Suprapubic skin (tissue), 4 donors: ENCODE measurements around the gene HIBCH. TPM values are rescaled to one million over a fixed set of nuclear protein-coding genes. Genes with fewer than 3 reads are reported as not detected.

ENCODE experiments used
- DNase-seq, 2 donors: peaks; one replicate each; pipeline ENCODE4 v3.0.0-alpha.2; 2019; ENCODE audit warnings: low spot score in 2 of 2
- H3K27ac ChIP-seq: fragments of 200-600 bp; sonication (generic); one replicate; pipeline ENCODE4 v1.5.1; 2019
- H3K27me3 ChIP-seq: fragments of 200-600 bp; sonication (generic); one replicate; pipeline ENCODE4 v1.5.1; 2019
- H3K36me3 ChIP-seq: fragments of 200-600 bp; sonication (generic); one replicate; pipeline ENCODE4 v1.5.1; 2019
- H3K4me1 ChIP-seq: fragments of 200-600 bp; sonication (generic); one replicate; pipeline ENCODE4 v1.5.1; 2019
- H3K4me3 ChIP-seq: fragments of 200-600 bp; sonication (generic); one replicate; pipeline ENCODE4 v1.5.1; 2019; ENCODE audit warnings: mild to moderate bottlenecking
- H3K9me3 ChIP-seq: fragments of 200-600 bp; sonication (generic); one replicate; pipeline ENCODE4 v1.5.1; 2019
- EP300 ChIP-seq: sonication (generic); formaldehyde crosslinking; IDR thresholded peaks from one replicate; pipeline ENCODE4 v1.6.1; 2017; ENCODE audit warnings: antibody characterized with exemption
- POLR2A ChIP-seq, 2 donors: fragments of 450-650 bp; IDR thresholded peaks; one replicate each; pipeline ENCODE4 v1.6.1; 2017; ENCODE audit warnings: antibody characterized with exemption in 2 of 2, mild to moderate bottlenecking in 2 of 2, moderate library complexity in 2 of 2
- POLR2AphosphoS5 ChIP-seq, 3 donors: sonication (generic); formaldehyde crosslinking; IDR thresholded peaks; one replicate each; pipeline ENCODE4 v1.6.1; 2017; ENCODE audit warnings: antibody characterized with exemption in 3 of 3
- WGBS: methylation state at CpG from one replicate; pipeline ENCODE4 v1.1.5; 2018; 5-methylcytosine and 5-hydroxymethylcytosine counted together
- total RNA-seq, 4 donors: library from RNA; depleted of rRNA; stranded (reverse); fragments of >200 nt; gene quantifications; one replicate each; pipeline ENCODE4 v1.1.0, GENCODE V29; 2016
- TF ChIP-seq, protein P1 (sequence below), 2 donors: fragments of 200-600 bp in 1 of 2; fragments of 450-650 bp in 1 of 2; sonication (generic) in 1 of 2; IDR thresholded peaks; one replicate each; pipeline ENCODE4 v1.5.1; 2016 to 2019; ENCODE audit warnings: antibody characterized with exemption in 2 of 2, mild to moderate bottlenecking in 1 of 2, moderate library complexity in 1 of 2

HIBCH gene
- total RNA-seq, 4 donors from 2014 or later = 22.9 to 30.4 (median 24.9) TPM

DNA sequence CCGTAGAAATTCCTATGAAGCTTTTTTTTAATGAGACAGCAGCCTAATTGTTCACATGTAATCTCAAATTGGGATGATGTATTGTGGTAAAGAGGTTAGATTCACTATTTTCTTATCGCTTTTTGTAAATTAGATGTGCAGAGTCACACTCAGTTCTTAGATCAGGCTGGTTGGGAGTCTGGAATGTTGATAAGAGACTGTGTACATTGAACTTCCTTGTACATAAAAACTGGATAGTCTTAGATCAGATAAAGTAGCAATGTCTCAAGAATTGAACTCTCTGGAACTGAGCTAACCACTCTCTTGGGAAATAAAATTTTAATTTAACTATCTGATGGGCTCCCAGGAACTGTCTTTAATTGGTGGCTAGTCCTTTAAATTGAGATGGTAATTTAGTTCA, 149.0 kb downstream of the HIBCH start:
- no peak overlapping the region for H3K27ac ChIP-seq
- no peak for DNase-seq
- no peaks in the 10 kb centered on the region for H3K36me3 ChIP-seq
- TF ChIP-seq, protein P1, sequence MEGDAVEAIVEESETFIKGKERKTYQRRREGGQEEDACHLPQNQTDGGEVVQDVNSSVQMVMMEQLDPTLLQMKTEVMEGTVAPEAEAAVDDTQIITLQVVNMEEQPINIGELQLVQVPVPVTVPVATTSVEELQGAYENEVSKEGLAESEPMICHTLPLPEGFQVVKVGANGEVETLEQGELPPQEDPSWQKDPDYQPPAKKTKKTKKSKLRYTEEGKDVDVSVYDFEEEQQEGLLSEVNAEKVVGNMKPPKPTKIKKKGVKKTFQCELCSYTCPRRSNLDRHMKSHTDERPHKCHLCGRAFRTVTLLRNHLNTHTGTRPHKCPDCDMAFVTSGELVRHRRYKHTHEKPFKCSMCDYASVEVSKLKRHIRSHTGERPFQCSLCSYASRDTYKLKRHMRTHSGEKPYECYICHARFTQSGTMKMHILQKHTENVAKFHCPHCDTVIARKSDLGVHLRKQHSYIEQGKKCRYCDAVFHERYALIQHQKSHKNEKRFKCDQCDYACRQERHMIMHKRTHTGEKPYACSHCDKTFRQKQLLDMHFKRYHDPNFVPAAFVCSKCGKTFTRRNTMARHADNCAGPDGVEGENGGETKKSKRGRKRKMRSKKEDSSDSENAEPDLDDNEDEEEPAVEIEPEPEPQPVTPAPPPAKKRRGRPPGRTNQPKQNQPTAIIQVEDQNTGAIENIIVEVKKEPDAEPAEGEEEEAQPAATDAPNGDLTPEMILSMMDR (IDR thresholded peaks at IDR 0.05) = no peak
- TF ChIP-seq POLR2A (IDR thresholded peaks at IDR 0.05) (no peak), POLR2AphosphoS5 (IDR thresholded peaks at IDR 0.05) (no peak), EP300 (no peak)
- 77% methylated on average over 2 of the region's 2 CpGs for WGBS
- H3K4me3 ChIP-seq = no peak overlapping the region
- H3K27me3 ChIP-seq = no peaks in the 10 kb centered on the region
- H3K9me3 ChIP-seq = no peaks in the 10 kb centered on the region
- H3K4me1 ChIP-seq = no peaks in the 10 kb centered on the region

DNA sequence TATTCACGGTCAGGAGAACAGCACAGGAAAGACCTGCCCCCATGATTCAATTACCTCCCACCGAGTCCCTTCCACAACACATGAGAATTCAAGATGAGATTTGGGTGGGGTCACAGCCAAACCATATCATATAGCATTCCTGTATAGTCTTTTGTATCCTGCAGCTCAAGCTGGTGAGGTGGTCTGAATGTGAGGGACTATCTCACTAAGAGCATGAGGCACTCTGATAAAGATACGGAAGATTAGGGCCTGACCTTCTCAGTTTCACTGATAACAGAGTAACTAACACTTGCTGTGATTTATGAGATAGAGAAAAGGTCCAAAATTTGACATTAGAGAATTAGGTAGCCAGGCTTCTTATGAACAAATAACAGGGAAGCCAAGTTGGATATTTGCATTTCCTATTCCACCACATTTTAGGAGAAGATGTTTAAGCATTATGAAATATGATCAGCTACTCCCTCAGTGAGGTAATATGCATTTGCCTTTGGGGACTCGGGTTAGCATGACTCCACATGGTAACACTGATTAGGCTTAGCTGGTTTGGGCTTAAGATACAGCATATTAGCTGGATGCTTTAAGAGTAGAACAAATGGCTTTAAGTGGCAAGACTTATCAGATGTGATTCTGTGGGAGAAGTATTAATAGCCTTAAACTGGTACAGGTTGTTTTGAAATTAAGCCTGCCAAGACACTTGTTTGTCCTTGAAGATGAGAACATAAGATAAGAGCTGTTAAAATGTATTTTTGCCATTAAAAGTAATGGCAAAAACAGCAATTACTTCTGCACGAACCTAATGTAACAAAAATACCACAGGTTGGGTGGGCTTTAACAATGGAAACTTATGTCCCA, 150.2 kb downstream of the HIBCH start:
- no peaks in the 10 kb centered on the region for H3K36me3 ChIP-seq
- H3K4me3 ChIP-seq = no peak overlapping the region
- WGBS = 68% methylated on average over 5 of the region's 5 CpGs
- DNase-seq = no peak
- TF ChIP-seq POLR2A (IDR thresholded peaks at IDR 0.05) (no peak), POLR2AphosphoS5 (IDR thresholded peaks at IDR 0.05) (no peak), EP300 (no peak)
- TF ChIP-seq, protein P1 (IDR thresholded peaks at IDR 0.05) = no peak
- no peak overlapping the region for H3K27ac ChIP-seq
- H3K9me3 ChIP-seq = no peaks in the 10 kb centered on the region
- no peaks in the 10 kb centered on the region for H3K27me3 ChIP-seq
- no peaks in the 10 kb centered on the region for H3K4me1 ChIP-seq

DNA sequence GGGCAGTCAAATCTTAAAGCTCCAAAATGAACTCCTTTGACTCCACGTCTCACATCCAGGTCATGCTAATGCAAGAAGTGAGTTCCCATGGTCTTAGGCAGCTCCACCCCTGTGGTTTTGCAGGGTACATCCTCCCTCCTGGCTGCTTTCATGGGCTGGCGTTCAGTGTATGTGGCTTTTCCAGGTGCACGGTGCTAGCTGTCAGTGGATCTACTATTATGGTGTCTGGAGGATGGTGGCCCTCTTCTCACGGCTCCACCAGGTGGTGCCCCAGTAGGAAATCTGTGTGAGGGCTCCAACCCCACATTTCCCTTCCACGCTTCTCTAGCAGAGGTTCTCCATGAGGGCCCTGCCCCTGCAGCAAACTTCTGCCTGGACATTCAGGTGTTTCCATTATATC, 151.9 kb downstream of the HIBCH start:
- WGBS = 100% methylated on average over 5 of the region's 5 CpGs
- TF ChIP-seq POLR2A (IDR thresholded peaks at IDR 0.05) (no peak), EP300 (no peak), POLR2AphosphoS5 (IDR thresholded peaks at IDR 0.05) (no peak)
- TF ChIP-seq, protein P1 (IDR thresholded peaks at IDR 0.05) = no peak
- no peaks in the 10 kb centered on the region for H3K27me3 ChIP-seq
- no peak overlapping the region for H3K27ac ChIP-seq
- no peaks in the 10 kb centered on the region for H3K9me3 ChIP-seq
- DNase-seq = no peak
- no peaks in the 10 kb centered on the region for H3K36me3 ChIP-seq
- no peaks in the 10 kb centered on the region for H3K4me1 ChIP-seq
- no peak overlapping the region for H3K4me3 ChIP-seq

DNA sequence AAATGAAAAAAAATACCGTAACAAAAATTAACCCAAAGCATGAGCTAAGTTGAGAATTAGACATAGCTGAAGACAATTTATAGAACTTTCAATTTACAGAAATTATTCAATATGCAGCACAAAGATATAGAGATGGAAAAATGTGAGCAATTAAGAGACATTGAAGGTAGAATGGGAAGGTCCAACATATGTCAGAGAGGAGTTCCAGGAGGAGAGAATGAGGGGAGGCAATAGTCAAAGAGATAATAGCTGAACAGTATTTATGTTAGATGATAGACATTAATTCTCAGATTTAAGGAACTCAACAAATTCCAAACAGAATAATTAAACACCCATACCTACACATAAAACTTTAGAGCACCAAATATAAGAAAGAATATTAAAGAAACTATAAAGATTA, 154.1 kb downstream of the HIBCH start:
- peaks cover 2% of the 10 kb centered on the region for H3K4me1 ChIP-seq
- WGBS = 80% methylated on average over 1 of the region's 1 CpG
- H3K27ac ChIP-seq = no peak overlapping the region
- H3K4me3 ChIP-seq = no peak overlapping the region
- DNase-seq = no peak
- no peak for TF ChIP-seq POLR2AphosphoS5 (IDR thresholded peaks at IDR 0.05)
- TF ChIP-seq, protein P1 (IDR thresholded peaks at IDR 0.05) = no peak
- no peak for TF ChIP-seq POLR2A (IDR thresholded peaks at IDR 0.05)
- TF ChIP-seq EP300 = no peak
- no peaks in the 10 kb centered on the region for H3K9me3 ChIP-seq
- H3K36me3 ChIP-seq = no peaks in the 10 kb centered on the region
- no peaks in the 10 kb centered on the region for H3K27me3 ChIP-seq

DNA sequence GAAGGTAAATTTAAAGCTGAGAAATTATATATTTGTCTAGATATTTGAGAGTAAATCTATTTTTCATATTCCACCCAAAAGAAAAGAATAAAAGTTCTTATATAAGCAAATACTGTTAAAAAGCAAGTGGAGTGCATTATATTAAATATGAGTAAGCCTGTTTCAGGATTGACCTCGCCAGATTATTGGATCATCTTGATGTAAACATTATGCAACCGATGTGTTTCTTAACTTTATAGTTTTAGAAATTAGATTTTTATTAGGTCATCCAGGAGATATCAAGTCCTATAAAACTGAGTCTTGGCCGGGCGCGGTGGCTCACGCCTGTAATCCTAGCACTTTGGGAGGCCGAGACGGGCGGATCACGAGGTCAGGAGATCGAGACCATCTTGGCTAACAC, 156.8 kb downstream of the HIBCH start:
- no peak for DNase-seq
- H3K4me3 ChIP-seq = no peak overlapping the region
- WGBS = 92% methylated on average over 11 of the region's 11 CpGs
- peaks cover 19% of the 10 kb centered on the region for H3K4me1 ChIP-seq
- H3K27me3 ChIP-seq = no peaks in the 10 kb centered on the region
- TF ChIP-seq, protein P1 (IDR thresholded peaks at IDR 0.05) = no peak
- TF ChIP-seq EP300 = no peak
- no peak for TF ChIP-seq POLR2AphosphoS5 (IDR thresholded peaks at IDR 0.05)
- TF ChIP-seq POLR2A (IDR thresholded peaks at IDR 0.05) = no peak
- no peak overlapping the region for H3K27ac ChIP-seq
- H3K9me3 ChIP-seq = no peaks in the 10 kb centered on the region
- H3K36me3 ChIP-seq = no peaks in the 10 kb centered on the region
